HepG2 (cell line): ENCODE results near the gene KCNQ2. TPM values are rescaled to one million over a fixed set of nuclear protein-coding genes. Genes with fewer than 3 reads are reported as not detected.

Source experiments
- ATAC-seq: fragments of 200-7000 bp; cut with Tn5 transposase; 3 replicates; pipeline ENCODE4 v1.9.1; 2020; ENCODE audit warnings: mild to moderate bottlenecking, moderate library complexity
- BruUV-seq: library from RNA; stranded (reverse); fragments of 400-500 nt; replicated peaks from 2 replicates; lab custom pipeline; 2021; lab: Mats Ljungman, UMichigan
- CTCF ChIA-PET: fragments of 300-600 bp; formaldehyde crosslinking; extraction: SDS; loops from one replicate; lab custom pipeline; 2021; ENCODE audit warnings: low total read pairs, inconsistent platforms, low intra/inter-chr PET ratio; lab: Yijun Ruan, JAX
- POLR2A ChIA-PET: fragments of 350-600 bp; sonication (Branson Sonifier 250); formaldehyde crosslinking; loops from one replicate; lab custom pipeline; 2020; ENCODE audit warnings: antibody characterized with exemption, inconsistent platforms; lab: Yijun Ruan, JAX
- DNase-seq: peaks from one replicate; pipeline ENCODE4 v3.0.0-alpha.2; 2015; ENCODE audit warnings: low spot score
- FAIRE-seq: peaks from 3 replicates; lab custom pipeline; 2011; peaks lifted over from hg19 to GRCh38; lab: Jason Lieb, UNC
- H2AFZ ChIP-seq: one replicate; pipeline ENCODE4 v1.6.1; 2011; ENCODE audit warnings: low read length, inconsistent platforms
- H3K27ac ChIP-seq: fragments of 300-600 bp; 3 replicates; pipeline ENCODE4 v1.8.0; 2011; ENCODE audit warnings: mixed run types, mild to moderate bottlenecking, mixed read lengths, low read length, inconsistent platforms; ENCODE audit not compliant: insufficient read depth; ENCODE audit errors: extremely low read length
- H3K27me3 ChIP-seq, 2 experiments: fragments of 200-600 bp in 1 of 2; 2 replicates in 1 of 2; 3 replicates in 1 of 2; pipeline versions ENCODE4 v1.6.0 to v1.8.0; 2011; ENCODE audit warnings: low read length in 2 of 2, mild to moderate bottlenecking in 2 of 2, moderate library complexity in 2 of 2, inconsistent platforms in 1 of 2; ENCODE audit not compliant: insufficient read depth in 2 of 2, control insufficient read depth in 1 of 2
- H3K36me3 ChIP-seq, 2 experiments: fragments of 200-600 bp in 1 of 2; replicated peaks in 1 of 2; 2 replicates in 1 of 2; 3 replicates in 1 of 2; pipeline versions ENCODE4 v1.5.1 to v1.8.0; 2011; ENCODE audit warnings: low read length in 2 of 2, inconsistent platforms in 1 of 2; ENCODE audit not compliant: insufficient read depth in 2 of 2, control insufficient read depth in 1 of 2
- H3K4me1 ChIP-seq: 2 replicates; pipeline ENCODE4 v1.5.1; 2012; ENCODE audit warnings: low read length, inconsistent platforms; ENCODE audit not compliant: insufficient read depth
- H3K4me2 ChIP-seq: 2 replicates; pipeline ENCODE4 v1.6.0; 2011; ENCODE audit warnings: low read depth, low read length, inconsistent platforms
- H3K4me3 ChIP-seq, 3 experiments: fragments of 200-600 bp in 1 of 3; sonication (generic), shearing (Covaris generic) in 1 of 3; replicated peaks in 1 of 3; 2 replicates each; pipeline ENCODE4 v1.5.1; 2011 to 2016; ENCODE audit warnings: low read length in 3 of 3, inconsistent platforms in 2 of 3, low read depth in 2 of 3, mild to moderate bottlenecking in 2 of 3, control low read depth in 1 of 3, mixed read lengths in 1 of 3; ENCODE audit not compliant: insufficient read depth in 1 of 3
- H3K79me2 ChIP-seq: one replicate; pipeline ENCODE4 v1.6.1; 2011; ENCODE audit warnings: low read length, inconsistent platforms; ENCODE audit not compliant: insufficient read depth
- H3K9ac ChIP-seq: 2 replicates; pipeline ENCODE4 v1.6.0; 2011; ENCODE audit warnings: mild to moderate bottlenecking, low read depth, low read length, inconsistent platforms; ENCODE audit not compliant: insufficient read depth
- H3K9me3 ChIP-seq: 2 replicates; pipeline ENCODE4 v1.5.1; 2012; ENCODE audit warnings: mild to moderate bottlenecking, low read length
- H4K20me1 ChIP-seq: 2 replicates; pipeline ENCODE4 v1.6.0; 2011; ENCODE audit warnings: inconsistent platforms, mild to moderate bottlenecking, low read length, moderate library complexity; ENCODE audit not compliant: insufficient read depth
- ATF7 ChIP-seq, 2 experiments: fragments of 450-650 bp in 1 of 2; sonication (generic) in 1 of 2; formaldehyde crosslinking in 1 of 2; IDR thresholded peaks; 2 replicates each; pipeline versions ENCODE4 v1.4.0 to v1.6.1; 2016 to 2020; ENCODE audit warnings: antibody characterized with exemption in 1 of 2, mild to moderate bottlenecking in 1 of 2, missing genetic modification reagents in 1 of 2
- CEBPB ChIP-seq: IDR thresholded peaks from 2 replicates; pipeline ENCODE4 v1.6.1; 2011; ENCODE audit warnings: low read depth, low read length, improper control_type of control experiment, borderline replicate concordance
- RXRB ChIP-seq: IDR thresholded peaks from 2 replicates; pipeline ENCODE4 v1.6.1; 2016; ENCODE audit warnings: borderline replicate concordance, missing genetic modification reagents, missing compliant biosample characterization
- ZFP36L2 ChIP-seq: sonication (generic); formaldehyde crosslinking; IDR thresholded peaks from 2 replicates; pipeline ENCODE4 v1.4.0; 2020; ENCODE audit warnings: missing genetic modification reagents
- ZNF274 ChIP-seq: sonication (generic); formaldehyde crosslinking; IDR thresholded peaks from 2 replicates; pipeline ENCODE4 v1.5.1; 2020; ENCODE audit warnings: mild to moderate bottlenecking, missing genetic modification reagents
- WGBS: methylation state at CpG from one replicate; pipeline ENCODE4 v1.1.6; 2017; ENCODE audit warnings: low lambda C conversion rate; 5-methylcytosine and 5-hydroxymethylcytosine counted together
- in situ Hi-C: cut with HindIII; loops from 2 replicates; pipeline ENCODE4 v1.10.0; 2017; ENCODE audit warnings: low pct_unique_long_range_greater_than_20kb; ENCODE audit not compliant: extremely low pct_ligation_motif_present
- intact Hi-C: fragments of 100-400 bp; cut with micrococcal nuclease; formaldehyde crosslinking; loops from one replicate; pipeline ENCODE4 v1.10.0; 2022; ENCODE audit not compliant: unreplicated experiment
- polyA plus RNA-seq, 8 experiments: library from polyadenylated mRNA; depleted of rRNA in 3 of 8; stranded (reverse) in 7 of 8; unstranded in 1 of 8; fragments of >200 nt; fragmentation: Illumina TruSeq in 4 of 8; extraction: Trizol in 4 of 8; gene quantifications; 2 replicates each; pipeline versions ENCODE4 v1.2.1 to v1.2.3, GENCODE V29; 2011 to 2016; ENCODE audit warnings: low read depth in 4 of 8, missing spikeins in 1 of 8, mixed read lengths in 1 of 8; ENCODE audit not compliant: insufficient read depth in 1 of 8
- total RNA-seq, 5 experiments: library from RNA; depleted of rRNA; stranded (reverse); fragments of >200 nt; fragmentation: Illumina TruSeq; extraction: Trizol; gene quantifications; 2 replicates each; pipeline ENCODE4 v1.2.3, GENCODE V29; 2016; ENCODE audit warnings: low read depth in 1 of 5
- TF ChIP-seq, protein P1 (sequence below): sonication (generic); formaldehyde crosslinking; IDR thresholded peaks from 2 replicates; pipeline ENCODE4 v1.5.1; 2020; ENCODE audit warnings: missing genetic modification reagents, mild to moderate bottlenecking, borderline replicate concordance
- TF ChIP-seq, protein P2 (sequence below): sonication (generic); formaldehyde crosslinking; IDR thresholded peaks from 2 replicates; pipeline ENCODE4 v1.9.0; 2021; ENCODE audit warnings: missing genetic modification reagents, mild to moderate bottlenecking, borderline replicate concordance
- TF ChIP-seq, protein P3 (sequence below), 2 experiments: fragments of 450-650 bp in 1 of 2; sonication (generic) in 1 of 2; formaldehyde crosslinking; IDR thresholded peaks; 2 replicates each; pipeline versions ENCODE4 v1.5.0 to v1.8.0; 2020 to 2022; ENCODE audit warnings: mild to moderate bottlenecking in 1 of 2, missing genetic modification reagents in 1 of 2

The KCNQ2 gene
- total and polyA plus RNA-seq, 2 of the 13 experiments (the other 11 are each of a cell fraction or from before 2014, with no cell fraction given), result not detected

DNA sequence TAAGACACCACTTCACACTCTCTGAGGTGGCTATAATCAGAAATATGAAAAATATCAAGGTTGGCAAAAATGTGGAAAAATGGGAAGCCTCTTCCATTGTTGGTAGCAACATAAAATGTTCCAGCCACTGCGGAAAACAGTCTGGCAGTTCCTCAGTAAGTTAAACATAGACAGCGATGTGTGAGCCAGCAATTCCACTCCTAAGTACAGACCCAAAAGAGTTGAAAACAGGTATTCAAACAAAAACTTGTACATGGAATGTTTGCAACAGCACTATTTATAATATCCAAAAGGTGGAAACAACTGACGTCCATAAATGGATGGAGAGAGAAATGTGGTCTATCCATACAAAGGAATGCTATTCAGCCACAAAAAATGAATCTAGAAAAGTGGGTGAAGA, 40.8 kb upstream of the KCNQ2 start (continued):
- TF ChIP-seq, protein P1, sequence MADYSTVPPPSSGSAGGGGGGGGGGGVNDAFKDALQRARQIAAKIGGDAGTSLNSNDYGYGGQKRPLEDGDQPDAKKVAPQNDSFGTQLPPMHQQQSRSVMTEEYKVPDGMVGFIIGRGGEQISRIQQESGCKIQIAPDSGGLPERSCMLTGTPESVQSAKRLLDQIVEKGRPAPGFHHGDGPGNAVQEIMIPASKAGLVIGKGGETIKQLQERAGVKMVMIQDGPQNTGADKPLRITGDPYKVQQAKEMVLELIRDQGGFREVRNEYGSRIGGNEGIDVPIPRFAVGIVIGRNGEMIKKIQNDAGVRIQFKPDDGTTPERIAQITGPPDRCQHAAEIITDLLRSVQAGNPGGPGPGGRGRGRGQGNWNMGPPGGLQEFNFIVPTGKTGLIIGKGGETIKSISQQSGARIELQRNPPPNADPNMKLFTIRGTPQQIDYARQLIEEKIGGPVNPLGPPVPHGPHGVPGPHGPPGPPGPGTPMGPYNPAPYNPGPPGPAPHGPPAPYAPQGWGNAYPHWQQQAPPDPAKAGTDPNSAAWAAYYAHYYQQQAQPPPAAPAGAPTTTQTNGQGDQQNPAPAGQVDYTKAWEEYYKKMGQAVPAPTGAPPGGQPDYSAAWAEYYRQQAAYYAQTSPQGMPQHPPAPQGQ (CRISPR knock-in tag), result no peak
- TF ChIP-seq, protein P2, sequence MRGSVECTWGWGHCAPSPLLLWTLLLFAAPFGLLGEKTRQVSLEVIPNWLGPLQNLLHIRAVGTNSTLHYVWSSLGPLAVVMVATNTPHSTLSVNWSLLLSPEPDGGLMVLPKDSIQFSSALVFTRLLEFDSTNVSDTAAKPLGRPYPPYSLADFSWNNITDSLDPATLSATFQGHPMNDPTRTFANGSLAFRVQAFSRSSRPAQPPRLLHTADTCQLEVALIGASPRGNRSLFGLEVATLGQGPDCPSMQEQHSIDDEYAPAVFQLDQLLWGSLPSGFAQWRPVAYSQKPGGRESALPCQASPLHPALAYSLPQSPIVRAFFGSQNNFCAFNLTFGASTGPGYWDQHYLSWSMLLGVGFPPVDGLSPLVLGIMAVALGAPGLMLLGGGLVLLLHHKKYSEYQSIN (CRISPR knock-in tag), result no peak
- TF ChIP-seq RXRB, result no peak
- TF ChIP-seq ZFP36L2, result no peak

DNA sequence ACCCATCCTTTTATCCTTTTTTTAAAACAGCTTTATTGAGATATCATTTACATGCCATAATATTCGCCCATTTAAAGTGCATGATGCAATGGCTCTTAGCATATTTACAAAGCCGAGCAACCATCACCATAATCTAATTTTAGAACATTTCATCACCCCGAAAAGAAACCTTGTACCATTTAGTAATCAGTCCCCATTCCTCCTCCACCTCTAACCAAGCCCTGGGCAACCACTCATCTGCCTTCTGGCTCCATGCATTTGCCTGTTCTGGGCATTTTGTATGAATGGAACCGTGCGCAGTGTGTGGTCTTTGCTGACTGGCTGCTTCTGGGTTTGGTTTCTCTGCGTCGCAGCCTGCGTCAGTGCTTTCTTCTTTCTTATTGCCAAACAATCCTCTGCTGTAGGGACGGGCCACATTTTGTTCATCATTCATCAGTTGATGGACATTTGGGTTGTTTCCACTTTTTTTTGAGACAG, 36.7 kb upstream of the KCNQ2 start:
- no peaks in the 10 kb centered on the region for H3K9me3 ChIP-seq
- no peak overlapping the region for H3K27ac ChIP-seq
- H3K36me3 ChIP-seq, result no peaks in the 10 kb centered on the region
- WGBS, result 42% methylated on average over 9 of the region's 9 CpGs
- peaks cover 8 to 89% of the 10 kb centered on the region in 2 experiments; a peak in 4 of 5 replicates for H3K27me3 ChIP-seq
- DNase-seq, result no peak
- intact Hi-C loops, result no loop called here
- ChIA-PET POLR2A (no interaction called here), CTCF (no interaction called here)
- TF ChIP-seq, protein P3, sequence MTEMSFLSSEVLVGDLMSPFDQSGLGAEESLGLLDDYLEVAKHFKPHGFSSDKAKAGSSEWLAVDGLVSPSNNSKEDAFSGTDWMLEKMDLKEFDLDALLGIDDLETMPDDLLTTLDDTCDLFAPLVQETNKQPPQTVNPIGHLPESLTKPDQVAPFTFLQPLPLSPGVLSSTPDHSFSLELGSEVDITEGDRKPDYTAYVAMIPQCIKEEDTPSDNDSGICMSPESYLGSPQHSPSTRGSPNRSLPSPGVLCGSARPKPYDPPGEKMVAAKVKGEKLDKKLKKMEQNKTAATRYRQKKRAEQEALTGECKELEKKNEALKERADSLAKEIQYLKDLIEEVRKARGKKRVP (CRISPR knock-in tag; IDR thresholded peaks at IDR 0.05), result 0 out of 4 replicates have a peak, but pooled peaks of 1 of the 2 experiments have one; percentile 24
- TF ChIP-seq CEBPB (peak; percentile 54), ATF7 (IDR thresholded peaks at IDR 0.05) (peak; percentile 54; the same call in 1 of the 2 replicates), ATF7 (CRISPR knock-in tag; IDR thresholded peaks at IDR 0.05) (no peak), ZNF274 (CRISPR knock-in tag) (no peak)
- H4K20me1 ChIP-seq, result no peaks in the 10 kb centered on the region
- H3K4me2 ChIP-seq, result no peak overlapping the region
- H3K9ac ChIP-seq, result no peak overlapping the region
- H3K4me3 ChIP-seq, result no peak overlapping the region
- no peak for FAIRE-seq
- no peak overlapping the region for H2AFZ ChIP-seq
- in situ Hi-C loops, result no loop called here
- no peak for ATAC-seq
- no peaks in the 10 kb centered on the region for H3K79me2 ChIP-seq
- no peaks in the 10 kb centered on the region for H3K4me1 ChIP-seq
- no TSS peak for BruUV-seq
